Tibial nerve (tissue), 4 donors: Measurements from ENCODE around the gene STK39.

Experiments used
- CTCF ChIP-seq, 5 experiments: fragments of 200-600 bp in 3 of 5; fragments of 450-650 bp in 2 of 5; sonication (generic) in 3 of 5; IDR thresholded peaks; one replicate each; pipeline ENCODE4 v1.5.1; 2016 to 2019; ENCODE audit warnings: antibody characterized with exemption in 5 of 5, mild to moderate bottlenecking in 3 of 5, moderate library complexity in 2 of 5
- EP300 ChIP-seq, 2 donors: sonication (generic); formaldehyde crosslinking; IDR thresholded peaks; one replicate each; pipeline ENCODE4 v1.6.1; 2017; ENCODE audit warnings: antibody characterized with exemption in 2 of 2, mild to moderate bottlenecking in 1 of 2
- POLR2A ChIP-seq, 2 donors: fragments of 450-650 bp; IDR thresholded peaks; one replicate each; pipeline ENCODE4 v1.6.1; 2017; ENCODE audit warnings: antibody characterized with exemption in 2 of 2, mild to moderate bottlenecking in 2 of 2, moderate library complexity in 2 of 2

- TF ChIP-seq POLR2A (IDR thresholded peaks at IDR 0.05) (no peak), CTCF (IDR thresholded peaks at IDR 0.05) (no peak), EP300 (IDR thresholded peaks at IDR 0.05) (no peak)
Measured at GRCh38 chr2:167914969-167915368, 332.4 kb downstream of the STK39 start.
